IPS DF 4.7 (cell line): ENCODE results near the gene ZNF587.
A peak's percentile ranks its signal among the peaks of the same experiment; 100 is the strongest.
"Not testable (repeated sequence)": the region's sequence is repeated elsewhere in the genome, so short reads cannot be mapped to it uniquely, and the experiment has no call there.

Experiments used
- DNase-seq: peaks from one replicate; pipeline ENCODE4 v3.0.0-alpha.2; 2013; ENCODE audit warnings: low spot score; ENCODE audit errors: extremely low read depth

Gene ZNF587

DNA sequence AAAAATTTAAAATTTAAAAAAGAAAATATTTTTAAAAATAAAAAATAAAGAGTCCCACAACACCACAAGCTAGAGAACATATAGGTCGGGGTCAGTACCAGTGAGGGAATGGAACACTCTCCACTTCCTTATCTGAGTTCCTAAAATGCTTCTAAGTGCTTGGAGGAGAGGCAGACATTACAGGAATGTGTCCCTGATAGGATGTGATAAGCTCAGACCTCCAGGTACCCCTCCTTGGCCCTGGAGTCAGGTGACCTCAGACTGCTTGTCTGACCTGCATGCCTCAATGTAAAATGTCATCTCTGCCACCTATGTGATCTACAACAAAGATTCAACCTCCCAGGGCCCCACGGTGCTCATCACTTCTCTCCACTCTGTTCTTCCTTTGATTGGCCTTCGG is 36.4 kb downstream of the ZNF587 start:
- no peak for DNase-seq

DNA sequence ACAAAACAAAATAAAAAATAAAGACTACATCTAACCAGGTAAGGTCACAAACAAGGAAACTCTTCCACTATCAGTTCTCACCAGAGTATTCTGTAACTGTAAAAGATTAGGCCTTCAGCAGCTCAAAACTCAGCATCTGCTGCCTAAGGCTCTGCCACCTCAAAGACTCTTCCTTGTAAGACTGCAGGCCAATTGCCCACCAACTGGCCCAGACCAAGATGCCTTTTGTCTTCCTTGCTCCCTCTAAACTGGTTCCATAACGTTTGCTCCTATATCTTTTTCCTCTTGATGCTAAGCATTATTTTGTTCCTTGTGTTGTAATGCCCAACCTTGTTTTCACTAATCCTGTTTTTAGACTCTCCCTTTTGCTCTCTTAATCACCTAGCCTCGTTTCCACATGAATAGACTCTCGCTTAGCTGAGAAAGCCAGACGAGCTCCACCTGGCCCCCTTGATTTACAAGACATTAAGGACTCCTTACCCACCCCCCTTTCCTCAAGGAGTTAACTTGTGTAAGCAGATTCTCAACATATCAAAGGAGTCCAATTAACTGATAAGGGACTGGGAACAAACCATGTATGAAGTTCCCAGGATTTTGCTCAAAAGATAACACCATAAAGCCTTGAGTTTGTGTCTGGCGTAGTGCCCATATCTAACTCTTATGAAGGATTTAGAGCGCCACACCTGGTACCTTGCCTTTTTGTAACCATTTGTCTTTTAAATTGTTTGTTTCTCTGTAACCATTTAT is 37.7 kb downstream of the ZNF587 start:
- DNase-seq: peak; percentile 78

DNA sequence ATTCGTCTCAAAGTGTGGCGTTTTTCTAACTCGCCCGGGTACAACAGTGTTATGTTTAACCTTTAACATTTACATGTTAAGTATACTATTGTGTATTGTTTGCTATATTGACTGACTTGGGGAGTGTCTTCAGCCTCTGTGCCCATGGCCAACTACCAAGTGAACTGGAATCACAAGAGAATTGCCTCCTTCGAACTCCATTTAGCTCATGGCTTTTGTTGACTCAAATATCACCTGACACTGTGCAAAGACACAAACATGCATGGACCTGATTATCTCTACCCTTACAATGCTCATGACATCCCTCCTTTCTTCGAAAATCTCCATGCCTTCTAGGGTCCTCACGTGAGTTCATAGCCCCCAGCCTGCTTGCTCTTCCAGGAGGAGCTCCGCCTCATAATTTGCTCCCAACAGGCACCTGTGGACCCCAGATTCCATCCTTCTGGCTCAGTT is 38.5 kb downstream of the ZNF587 start:
- DNase-seq: no peak

DNA sequence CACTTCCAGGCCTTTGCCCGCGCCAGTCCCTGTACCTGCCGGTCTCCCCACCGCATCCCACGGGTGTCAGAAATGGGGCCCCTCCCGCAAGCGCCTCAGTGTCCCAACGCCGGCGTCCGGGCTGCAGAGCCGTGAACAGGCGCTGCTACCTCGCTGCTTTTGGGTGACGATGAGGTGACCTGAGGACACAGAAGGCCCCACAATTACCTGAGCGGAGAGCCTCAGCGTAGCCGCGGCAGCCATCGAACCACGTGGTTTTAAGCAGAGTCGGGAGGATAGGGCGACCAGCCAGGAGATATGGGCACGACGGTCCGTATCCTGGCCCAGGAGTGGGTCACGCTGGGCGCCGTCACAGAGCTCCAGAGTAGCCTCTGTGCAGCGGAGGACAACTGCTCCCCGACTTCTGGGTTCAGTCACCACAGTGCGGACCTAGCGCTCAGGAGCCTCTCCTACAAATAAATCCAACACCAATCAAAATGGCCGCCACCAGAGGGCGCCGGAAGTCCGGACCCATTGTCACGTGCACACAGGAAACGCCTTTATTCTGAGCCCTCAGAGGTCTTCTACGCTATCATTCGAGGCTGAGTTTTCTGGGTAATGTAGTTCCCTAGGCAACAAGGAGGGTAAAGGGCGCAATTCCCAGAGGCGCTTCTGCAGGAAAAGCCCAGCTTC is 39.0 kb downstream of the ZNF587 start, which contains the start of gene ZNF814:
Gene ZNF814 (minus strand): TSS at position 478 of the 672 bp plus-strand sequence. CDS start 235 bp downstream, at position 243.
- peak; percentile 94 for DNase-seq

DNA sequence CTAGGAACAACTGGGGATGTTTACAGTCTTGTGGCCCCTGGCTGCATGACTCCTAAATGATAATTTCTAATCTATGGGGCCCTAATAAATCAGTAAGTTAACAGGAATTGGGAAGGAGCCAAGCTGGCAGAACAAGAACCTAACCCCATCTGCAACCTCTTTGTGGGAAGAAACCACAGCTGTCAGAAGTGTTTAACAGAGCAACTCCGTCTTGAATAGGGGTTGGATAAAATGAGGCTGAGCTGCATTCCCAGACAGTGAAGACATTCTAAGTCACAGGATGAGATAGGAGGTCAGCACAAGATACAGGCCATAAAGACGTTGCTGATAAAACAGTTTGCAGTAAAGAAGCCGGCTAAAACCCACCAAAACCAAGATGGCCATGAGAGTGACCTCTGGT is 41.0 kb downstream of the ZNF587 start:
- not testable (repeated sequence) for DNase-seq

DNA sequence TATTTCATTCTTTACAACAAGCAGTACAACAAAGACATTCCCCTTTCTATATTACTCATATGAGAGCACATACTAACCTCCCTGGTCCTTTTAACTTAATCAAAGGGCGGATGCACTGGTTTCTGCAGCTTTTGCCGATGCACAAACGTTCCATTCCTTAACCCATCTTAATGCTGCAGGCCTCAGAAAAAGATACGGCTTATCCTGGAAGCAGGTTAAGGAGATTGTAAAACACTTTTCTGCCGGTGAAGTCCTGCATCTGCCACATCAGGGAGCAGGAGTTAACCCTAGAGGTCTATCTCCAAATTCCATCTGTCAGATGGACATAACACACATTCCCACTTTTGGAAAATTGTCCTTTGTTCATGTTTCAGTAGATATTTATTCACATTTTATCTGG is 50.7 kb downstream of the ZNF587 start:
- no peak for DNase-seq

DNA sequence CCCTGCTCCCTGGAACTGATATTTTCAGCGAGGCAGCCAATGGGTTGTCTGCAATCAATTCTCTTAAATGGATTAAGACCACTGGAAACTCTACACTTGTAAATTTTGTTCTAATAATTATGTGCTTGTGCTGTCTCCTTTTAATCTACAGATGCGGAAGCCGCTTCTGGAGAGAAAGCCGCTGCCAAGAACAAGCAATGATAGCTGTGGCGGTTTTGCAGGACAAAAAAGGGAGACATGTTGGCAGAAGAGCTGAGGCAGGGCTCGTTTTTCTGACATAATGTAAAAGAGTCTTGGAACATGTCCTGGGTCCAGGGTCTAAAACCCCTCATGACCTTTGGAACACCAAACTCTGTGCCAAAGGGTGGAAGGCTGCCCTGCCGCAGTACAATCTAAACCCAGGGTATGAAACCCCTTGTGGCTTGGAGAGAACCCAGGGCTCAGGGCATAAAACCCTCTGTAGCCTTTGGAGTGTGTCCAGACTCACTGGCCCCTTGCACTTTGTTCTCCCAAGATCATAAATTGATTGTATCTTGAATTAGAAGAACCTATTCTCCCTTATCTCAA is 54.0 kb downstream of the ZNF587 start:
- DNase-seq: no peak

DNA sequence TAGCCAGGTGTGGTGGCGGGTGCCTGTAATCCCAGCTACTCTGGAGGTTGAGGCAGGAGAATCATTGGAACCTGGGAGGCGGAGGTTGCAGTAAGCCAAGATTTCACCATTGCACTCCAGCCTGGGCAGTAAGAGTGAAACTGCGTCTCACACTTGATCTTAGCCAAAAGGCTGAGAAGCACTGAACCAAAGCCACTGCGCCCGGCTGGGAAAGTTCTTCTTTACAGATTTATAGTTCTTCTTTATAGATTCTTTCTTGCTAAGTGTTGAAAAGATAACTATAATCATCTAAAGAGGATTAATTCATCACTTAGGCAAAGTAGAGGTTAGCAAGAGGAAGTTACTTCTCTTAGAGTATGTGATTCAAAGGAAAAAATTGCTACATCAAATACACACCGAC is 55.6 kb downstream of the ZNF587 start:
- no peak for DNase-seq

DNA sequence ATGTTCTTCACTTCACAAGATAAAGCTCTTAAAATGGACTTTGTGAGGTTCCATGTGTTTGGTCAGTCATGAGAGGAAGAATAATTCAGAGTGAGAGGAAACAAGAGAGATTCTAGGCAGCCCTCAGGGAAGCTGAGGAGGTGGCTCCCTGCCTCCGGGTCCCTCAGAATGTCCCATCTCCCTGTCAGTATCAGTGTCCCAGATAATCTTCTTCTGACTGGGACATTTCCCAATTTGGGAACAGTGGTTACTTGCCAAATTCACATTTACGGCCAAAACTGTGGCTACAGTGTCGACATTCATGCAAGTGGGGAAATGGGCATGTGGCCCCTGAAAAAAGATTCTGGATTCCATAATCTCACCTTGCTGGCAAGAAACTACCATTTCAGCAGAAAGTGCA is 57.7 kb downstream of the ZNF587 start:
- DNase-seq: no peak

DNA sequence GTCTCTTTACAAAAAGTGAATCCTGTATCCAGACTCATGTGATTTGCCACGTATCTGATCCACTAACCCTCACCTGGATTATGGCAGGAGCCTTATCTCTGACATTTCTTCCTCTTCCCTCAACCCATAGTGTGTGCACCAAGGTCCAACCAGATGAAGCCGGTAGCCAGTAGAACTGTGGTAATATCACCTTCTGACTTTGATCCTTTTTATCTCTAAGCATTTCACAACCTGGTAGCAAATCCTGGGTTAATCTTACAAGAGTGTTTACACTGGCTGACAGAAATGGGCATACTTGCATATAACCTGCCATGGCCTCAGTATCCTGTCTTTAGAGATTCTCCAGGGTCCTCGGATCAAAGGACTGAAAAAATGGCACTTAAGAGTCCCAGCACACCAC is 64.9 kb downstream of the ZNF587 start:
- DNase-seq: no peak
